Tibial nerve (tissue), 4 donors: Measurements from ENCODE around the gene C10orf67. TPM values are rescaled to one million over a fixed set of nuclear protein-coding genes. Genes with fewer than 3 reads are reported as not detected.

Experiments used
- DNase-seq, 2 donors: peaks; one replicate each; pipeline ENCODE4 v3.0.0-alpha.2; 2019; ENCODE audit warnings: low spot score in 2 of 2
- H3K27ac ChIP-seq, 4 donors: fragments of 200-600 bp; sonication (generic) in 3 of 4; one replicate each; pipeline ENCODE4 v1.5.1; 2017 to 2019; ENCODE audit warnings: mild to moderate bottlenecking in 1 of 4
- H3K27me3 ChIP-seq, 2 donors: fragments of 200-600 bp; sonication (generic) in 1 of 2; one replicate each; pipeline versions ENCODE4 v1.5.1 to v1.6.0; 2017 to 2019
- H3K36me3 ChIP-seq, 3 donors: fragments of 200-600 bp; sonication (generic); one replicate each; pipeline ENCODE4 v1.5.1; 2018 to 2019
- H3K4me1 ChIP-seq, 4 donors: fragments of 200-600 bp; sonication (generic) in 3 of 4; one replicate each; pipeline ENCODE4 v1.5.1; 2017 to 2019
- H3K4me3 ChIP-seq, 4 donors: fragments of 200-600 bp; sonication (generic) in 3 of 4; one replicate each; pipeline ENCODE4 v1.5.1; 2017 to 2019; ENCODE audit warnings: mild to moderate bottlenecking in 1 of 4, moderate library complexity in 1 of 4
- H3K9me3 ChIP-seq, 4 donors: fragments of 200-600 bp; sonication (generic) in 3 of 4; one replicate each; pipeline ENCODE4 v1.5.1; 2017 to 2019
- EP300 ChIP-seq, 2 donors: sonication (generic); formaldehyde crosslinking; IDR thresholded peaks; one replicate each; pipeline ENCODE4 v1.6.1; 2017; ENCODE audit warnings: antibody characterized with exemption in 2 of 2, mild to moderate bottlenecking in 1 of 2
- POLR2A ChIP-seq, 2 donors: fragments of 450-650 bp; IDR thresholded peaks; one replicate each; pipeline ENCODE4 v1.6.1; 2017; ENCODE audit warnings: antibody characterized with exemption in 2 of 2, mild to moderate bottlenecking in 2 of 2, moderate library complexity in 2 of 2
- WGBS, 2 donors: methylation state at CpG; one replicate each; pipeline ENCODE4 v1.1.5; 2018; 5-methylcytosine and 5-hydroxymethylcytosine counted together
- total RNA-seq, 4 donors: library from RNA; depleted of rRNA; stranded (reverse); fragments of >200 nt; gene quantifications; one replicate each; pipeline ENCODE4 v1.1.0, GENCODE V29; 2016
- TF ChIP-seq, protein P1 (sequence below), 5 experiments: fragments of 200-600 bp in 3 of 5; fragments of 450-650 bp in 2 of 5; sonication (generic) in 3 of 5; IDR thresholded peaks; one replicate each; pipeline ENCODE4 v1.5.1; 2016 to 2019; ENCODE audit warnings: antibody characterized with exemption in 5 of 5, mild to moderate bottlenecking in 3 of 5, moderate library complexity in 2 of 5

Gene C10orf67
- total RNA-seq, 4 donors from 2014 or later, result 0.30 to 1.6 (median 0.64) TPM

DNA sequence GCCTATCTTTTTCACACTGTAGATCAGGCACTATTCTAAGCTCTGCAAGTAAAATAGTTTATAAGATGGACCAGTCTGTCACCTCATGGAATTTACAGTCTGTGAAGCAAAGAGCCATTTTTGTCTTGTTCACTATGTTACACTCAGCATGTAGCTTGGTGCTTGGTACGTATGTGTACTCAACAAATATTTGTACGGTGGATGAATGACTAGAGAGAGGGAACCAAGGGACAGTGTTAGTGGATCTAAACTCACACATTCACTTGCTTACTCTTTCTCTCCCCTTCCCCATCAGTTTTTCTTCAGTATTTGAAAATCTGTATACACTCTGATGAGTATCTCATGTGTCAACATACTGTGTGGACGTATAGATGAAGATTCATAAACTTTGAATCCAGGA is 106.6 kb downstream of the C10orf67 start:
- no peak overlapping the region for H3K4me3 ChIP-seq
- H3K9me3 ChIP-seq, result peaks cover 0 to 18% (median 0%) of the 10 kb centered on the region in 4 donors
- H3K27ac ChIP-seq, result no peak overlapping the region
- no peaks in the 10 kb centered on the region for H3K27me3 ChIP-seq
- WGBS, 2 donors, result 71 to 79% methylated on average over 3 of the region's 3 CpGs
- TF ChIP-seq, protein P1, sequence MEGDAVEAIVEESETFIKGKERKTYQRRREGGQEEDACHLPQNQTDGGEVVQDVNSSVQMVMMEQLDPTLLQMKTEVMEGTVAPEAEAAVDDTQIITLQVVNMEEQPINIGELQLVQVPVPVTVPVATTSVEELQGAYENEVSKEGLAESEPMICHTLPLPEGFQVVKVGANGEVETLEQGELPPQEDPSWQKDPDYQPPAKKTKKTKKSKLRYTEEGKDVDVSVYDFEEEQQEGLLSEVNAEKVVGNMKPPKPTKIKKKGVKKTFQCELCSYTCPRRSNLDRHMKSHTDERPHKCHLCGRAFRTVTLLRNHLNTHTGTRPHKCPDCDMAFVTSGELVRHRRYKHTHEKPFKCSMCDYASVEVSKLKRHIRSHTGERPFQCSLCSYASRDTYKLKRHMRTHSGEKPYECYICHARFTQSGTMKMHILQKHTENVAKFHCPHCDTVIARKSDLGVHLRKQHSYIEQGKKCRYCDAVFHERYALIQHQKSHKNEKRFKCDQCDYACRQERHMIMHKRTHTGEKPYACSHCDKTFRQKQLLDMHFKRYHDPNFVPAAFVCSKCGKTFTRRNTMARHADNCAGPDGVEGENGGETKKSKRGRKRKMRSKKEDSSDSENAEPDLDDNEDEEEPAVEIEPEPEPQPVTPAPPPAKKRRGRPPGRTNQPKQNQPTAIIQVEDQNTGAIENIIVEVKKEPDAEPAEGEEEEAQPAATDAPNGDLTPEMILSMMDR (IDR thresholded peaks at IDR 0.05), result no peak
- TF ChIP-seq EP300 (IDR thresholded peaks at IDR 0.05) (no peak), POLR2A (IDR thresholded peaks at IDR 0.05) (no peak)
- DNase-seq, result no peak
- H3K36me3 ChIP-seq, result no peaks in the 10 kb centered on the region
- no peaks in the 10 kb centered on the region for H3K4me1 ChIP-seq

DNA sequence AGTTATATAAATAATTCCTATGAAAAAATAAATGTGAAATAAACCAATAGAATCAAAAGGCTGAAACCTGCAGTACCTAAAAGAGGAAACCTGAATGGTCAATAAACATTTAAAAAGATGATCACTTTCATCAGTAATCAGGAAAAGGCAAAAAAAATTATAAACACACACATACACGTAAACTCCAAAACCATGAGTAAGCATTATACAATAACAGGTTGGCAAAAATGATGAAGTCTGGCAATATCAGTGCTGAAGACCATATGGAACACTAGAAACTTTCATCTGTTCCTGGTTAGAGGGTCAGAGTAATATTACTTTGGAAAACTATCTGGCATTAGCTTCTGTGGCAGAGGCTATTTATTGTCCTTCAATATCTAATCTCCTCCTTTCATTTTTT is 114.0 kb downstream of the C10orf67 start:
- Histone ChIP-seq H3K4me3 (no peak overlapping the region), H3K9me3 (no peaks in the 10 kb centered on the region), H3K36me3 (no peaks in the 10 kb centered on the region), H3K27me3 (no peaks in the 10 kb centered on the region), H3K27ac (no peak overlapping the region), H3K4me1 (no peaks in the 10 kb centered on the region)
- no peak for DNase-seq
- 84 to 88% methylated on average over 1 of the region's 1 CpG for WGBS, 2 donors
- TF ChIP-seq POLR2A (IDR thresholded peaks at IDR 0.05) (no peak), EP300 (IDR thresholded peaks at IDR 0.05) (no peak)
- TF ChIP-seq, protein P1 (IDR thresholded peaks at IDR 0.05), result no peak

DNA sequence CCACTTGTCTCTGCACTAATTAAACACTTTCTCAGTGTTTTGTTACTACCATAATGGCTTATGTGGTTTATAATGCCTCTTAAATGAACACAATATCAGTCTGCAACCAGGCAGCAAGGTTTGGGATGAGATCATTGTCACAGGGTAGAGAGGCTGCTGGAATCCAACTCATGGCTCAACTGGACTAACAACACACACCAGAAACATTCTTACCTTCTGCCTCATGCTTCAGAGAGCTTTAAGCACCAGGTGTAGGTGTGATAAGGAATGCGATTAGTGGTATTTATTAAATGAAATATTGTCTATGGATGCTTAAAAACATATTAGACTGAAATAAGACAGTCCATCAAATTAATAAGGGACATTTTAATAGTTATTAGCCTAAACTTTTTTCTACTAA is 127.1 kb downstream of the C10orf67 start:
- TF ChIP-seq EP300 (IDR thresholded peaks at IDR 0.05), result no peak
- H3K27me3 ChIP-seq, result no peaks in the 10 kb centered on the region
- no peak overlapping the region for H3K4me3 ChIP-seq
- no peaks in the 10 kb centered on the region for H3K4me1 ChIP-seq
- DNase-seq, result no peak
- H3K27ac ChIP-seq, result no peak overlapping the region
- H3K36me3 ChIP-seq, result no peaks in the 10 kb centered on the region
- WGBS, 2 donors, result 94 to 98% methylated on average over 1 of the region's 1 CpG
- no peaks in the 10 kb centered on the region for H3K9me3 ChIP-seq

DNA sequence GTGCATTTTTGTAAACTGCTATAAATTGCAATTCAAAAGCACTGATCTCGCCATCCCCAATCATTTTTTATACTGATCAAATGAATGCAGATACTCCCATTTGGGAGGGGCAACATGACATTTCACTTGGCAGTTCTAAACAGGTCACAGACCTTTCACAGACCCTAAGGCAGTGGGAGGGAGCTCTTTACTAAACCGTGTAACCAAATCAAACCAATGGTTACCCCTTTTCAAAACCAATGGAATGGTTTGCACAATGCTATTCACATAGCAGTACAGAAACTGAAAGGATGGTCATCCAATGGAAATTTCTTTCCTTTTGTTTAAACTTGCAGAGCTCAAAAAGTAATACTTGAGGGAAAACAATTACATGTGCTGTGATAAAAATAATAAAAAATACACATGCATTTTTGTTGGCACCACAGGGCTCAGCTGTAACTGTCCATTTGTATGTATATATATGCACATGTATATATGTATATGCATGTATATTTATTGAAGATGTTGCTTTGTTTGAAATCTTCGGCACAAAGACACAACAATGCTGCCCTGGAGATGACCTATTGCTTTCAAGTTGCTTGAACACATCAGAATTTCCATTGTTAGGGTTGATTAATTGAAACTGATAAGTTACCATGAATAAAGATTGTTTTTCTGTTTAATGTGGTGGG is 138.5 kb downstream of the C10orf67 start:
- Histone ChIP-seq H3K27ac (no peak overlapping the region), H3K4me3 (no peak overlapping the region), H3K27me3 (peaks cover 0 to 24% of the 10 kb centered on the region in 2 donors), H3K4me1 (no peaks in the 10 kb centered on the region), H3K36me3 (no peaks in the 10 kb centered on the region), H3K9me3 (no peaks in the 10 kb centered on the region)
- TF ChIP-seq, protein P1 (IDR thresholded peaks at IDR 0.05), result no peak
- TF ChIP-seq POLR2A (IDR thresholded peaks at IDR 0.05), result no peak
- no peak for TF ChIP-seq EP300 (IDR thresholded peaks at IDR 0.05)
- no peak for DNase-seq
- 29 to 36% methylated on average over 3 of the region's 3 CpGs for WGBS, 2 donors

DNA sequence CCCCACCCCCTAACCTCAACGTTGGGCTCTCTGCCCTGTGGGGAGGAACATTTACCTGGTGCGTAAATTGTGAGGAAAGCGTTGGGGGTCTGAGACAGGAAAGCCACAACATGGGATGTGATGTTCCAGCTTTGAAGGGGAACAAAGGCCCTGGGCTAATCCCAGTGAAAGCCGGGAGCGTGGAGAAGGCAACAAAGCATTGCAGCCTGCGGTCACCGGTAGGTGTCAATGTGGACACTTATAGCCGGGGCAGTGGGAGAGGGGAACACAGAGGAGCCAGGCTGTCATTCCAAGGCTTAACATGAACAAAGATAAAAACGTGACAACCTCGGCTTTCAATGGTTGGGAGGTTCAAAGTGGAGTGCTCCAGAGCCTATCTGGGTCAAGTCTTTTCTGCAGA is 139.8 kb downstream of the C10orf67 start:
- 5 to 10% methylated on average over 10 of the region's 10 CpGs for WGBS, 2 donors
- Histone ChIP-seq H3K27me3 (peaks cover 0 to 35% of the 10 kb centered on the region in 2 donors), H3K27ac (no peak overlapping the region), H3K9me3 (no peaks in the 10 kb centered on the region), H3K4me3 (no peak overlapping the region), H3K36me3 (no peaks in the 10 kb centered on the region), H3K4me1 (no peaks in the 10 kb centered on the region)
- TF ChIP-seq, protein P1 (IDR thresholded peaks at IDR 0.05), result no peak
- no peak for TF ChIP-seq EP300 (IDR thresholded peaks at IDR 0.05)
- no peak for TF ChIP-seq POLR2A (IDR thresholded peaks at IDR 0.05)
- no peak for DNase-seq
